ENCODE measurements around the gene RALGAPB.

RALGAPB gene

DNA sequence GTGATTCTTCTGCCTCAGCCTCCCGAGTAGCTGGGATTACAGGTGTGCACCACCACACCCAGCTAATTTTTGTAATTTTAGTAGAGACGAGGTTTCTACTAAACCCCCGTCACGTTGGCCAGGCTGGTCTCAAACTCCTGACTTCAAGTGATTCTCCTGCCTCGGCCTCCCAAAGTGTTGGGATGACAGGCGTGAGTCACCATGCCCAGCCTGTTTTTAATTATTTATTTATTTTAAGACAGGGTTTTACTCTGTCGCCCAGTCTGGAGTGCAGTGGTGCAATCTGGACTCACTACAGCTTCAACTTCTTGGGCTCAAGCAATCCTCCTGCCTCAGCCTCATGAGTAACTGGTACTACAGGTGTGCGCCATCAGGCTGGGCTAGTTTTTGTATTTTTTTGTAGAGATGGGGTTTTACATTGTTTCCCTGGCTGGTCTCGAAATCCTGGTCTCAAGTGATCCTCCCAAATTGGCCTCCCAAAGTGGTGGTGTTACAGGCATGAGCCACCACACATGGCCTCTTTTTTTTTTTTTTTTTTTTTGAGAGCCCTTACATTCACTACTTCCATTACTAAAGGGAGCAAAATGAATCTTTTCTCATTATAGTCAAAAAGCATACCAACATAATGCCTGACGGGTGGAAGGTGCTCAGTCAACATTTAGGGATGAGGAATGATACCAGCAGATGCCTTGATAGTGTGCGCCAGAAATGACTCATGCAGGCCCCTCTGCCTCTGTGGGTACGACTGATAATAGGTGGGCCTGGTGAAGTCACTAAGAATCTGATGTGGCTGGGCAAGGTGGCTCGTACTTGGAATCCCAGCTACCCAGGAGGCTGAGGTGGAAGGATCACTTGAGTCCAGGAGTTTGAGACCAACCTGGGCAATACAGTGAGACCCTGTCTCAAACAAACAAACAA is 17.8 kb upstream of the RALGAPB start:
- Histone ChIP-seq H3K36me3 (ENCODE audit: control insufficient read depth in 2 of 2, insufficient read depth in 1 of 2, low read length in 2 of 2) (peaks cover 0 to 16% of the 10 kb centered on the region in 2 experiments; a peak in 1 of 3 replicates), H3K4me3 (ENCODE audit: low read depth, low read length) (no peak overlapping the region), H3K27ac (ENCODE audit: extremely low read depth, low read depth, low read length) (no peak overlapping the region), H3K4me1 (ENCODE audit: control insufficient read depth, insufficient read depth, low read length) (no peaks in the 10 kb centered on the region), H3K9me3 (ENCODE audit: control insufficient read depth, insufficient read depth, low read depth, low read length) (no peaks in the 10 kb centered on the region)
- ChIA-PET POLR2A (interaction anchor here (1.4 kb wide), 1 partner anchor 18 kb away, joined by 6 read pairs; the partner anchor contains the start of gene RALGAPB), CTCF (interaction anchor here (1.0 to 5.1 kb wide), 3 partner anchors 10 to 191 kb away, joined by 3 to 29 read pairs (median 11); partner anchors contain the start of gene SNHG17)
- TF ChIP-seq ZSCAN16 (tag by site-specific recombination; IDR thresholded peaks at IDR 0.05) (peak; percentile 77), ZNF121 (tag by site-specific recombination; IDR thresholded peaks at IDR 0.05) (no peak)

- TF ChIP-seq ZBTB21 (tag by site-specific recombination; IDR thresholded peaks at IDR 0.05) (no peak), ZNF529 (tag by site-specific recombination; IDR thresholded peaks at IDR 0.05; ENCODE audit: insufficient replicate concordance) (peak; percentile 98), ZNF623 (tag by site-specific recombination; IDR thresholded peaks at IDR 0.05) (no peak)
- TF ChIP-seq, protein P1, sequence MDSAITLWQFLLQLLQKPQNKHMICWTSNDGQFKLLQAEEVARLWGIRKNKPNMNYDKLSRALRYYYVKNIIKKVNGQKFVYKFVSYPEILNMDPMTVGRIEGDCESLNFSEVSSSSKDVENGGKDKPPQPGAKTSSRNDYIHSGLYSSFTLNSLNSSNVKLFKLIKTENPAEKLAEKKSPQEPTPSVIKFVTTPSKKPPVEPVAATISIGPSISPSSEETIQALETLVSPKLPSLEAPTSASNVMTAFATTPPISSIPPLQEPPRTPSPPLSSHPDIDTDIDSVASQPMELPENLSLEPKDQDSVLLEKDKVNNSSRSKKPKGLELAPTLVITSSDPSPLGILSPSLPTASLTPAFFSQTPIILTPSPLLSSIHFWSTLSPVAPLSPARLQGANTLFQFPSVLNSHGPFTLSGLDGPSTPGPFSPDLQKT (IDR thresholded peaks at IDR 0.05; ENCODE audit: borderline replicate concordance, low read depth, low read length), result no peak
- H3K4me3 ChIP-seq (ENCODE audit: low read depth, low read length), result no peak overlapping the region
- H3K27ac ChIP-seq (ENCODE audit: extremely low read depth, low read depth, low read length), result no peak overlapping the region
- POLR2A ChIA-PET, result interaction anchor here (0.6 to 1.4 kb wide), 2 partner anchors 23 to 375 kb away, joined by 3 read pairs; partner anchors contain the start of gene SNHG17
- CTCF ChIA-PET, result interaction anchor here (5.1 kb wide), 1 partner anchor 13 kb away, joined by 29 read pairs; no protein-coding TSS in a partner anchor
- H3K9me3 ChIP-seq (ENCODE audit: control insufficient read depth, insufficient read depth, low read depth, low read length), result no peaks in the 10 kb centered on the region
- no peaks in the 10 kb centered on the region for H3K36me3 ChIP-seq (ENCODE audit: control insufficient read depth in 2 of 2, insufficient read depth in 1 of 2, low read length in 2 of 2)
- peaks cover 2% of the 10 kb centered on the region; the same call in 1 of the 2 replicates for H3K4me1 ChIP-seq (ENCODE audit: control insufficient read depth, insufficient read depth, low read length)
Observed at GRCh38 chr20:38458314-38458713, 14.3 kb upstream of the RALGAPB start.

GRCh38 chr20:38460040-38460623 is 12.5 kb upstream of the RALGAPB start:
- ChIA-PET POLR2A (interaction anchor here (0.6 to 1.0 kb wide), 4 partner anchors 12 to 31 kb away, joined by 3 to 6 read pairs (median 4); partner anchors contain the start of genes RALGAPB and SNHG17), CTCF (interaction anchor here (1.0 kb wide), 1 partner anchor 14 kb away, joined by 4 read pairs; no protein-coding TSS in a partner anchor)
- Histone ChIP-seq H3K36me3 (ENCODE audit: control insufficient read depth in 2 of 2, insufficient read depth in 1 of 2, low read length in 2 of 2) (no peaks in the 10 kb centered on the region), H3K4me1 (ENCODE audit: control insufficient read depth, insufficient read depth, low read length) (peaks cover 2% of the 10 kb centered on the region; the same call in 1 of the 2 replicates), H3K27ac (ENCODE audit: extremely low read depth, low read depth, low read length) (no peak overlapping the region), H3K4me3 (ENCODE audit: low read depth, low read length) (no peak overlapping the region), H3K9me3 (ENCODE audit: control insufficient read depth, insufficient read depth, low read depth, low read length) (no peaks in the 10 kb centered on the region)
- TF ChIP-seq ZNF473 (tag by site-specific recombination; IDR thresholded peaks at IDR 0.05) (no peak), ZNF629 (tag by site-specific recombination; IDR thresholded peaks at IDR 0.05) (peak; percentile 62), GLIS1 (tag by site-specific recombination; IDR thresholded peaks at IDR 0.05) (peak; percentile 29; the same call in 1 of the 2 replicates), MZF1 (tag by site-specific recombination; IDR thresholded peaks at IDR 0.05; ENCODE audit: borderline replicate concordance) (0 out of 2 replicates have a peak, but pooled peaks have one; percentile 33), TCF7L2 (IDR thresholded peaks at IDR 0.05; ENCODE audit: borderline replicate concordance, low read depth, low read length) (no peak), ZNF600 (tag by site-specific recombination; IDR thresholded peaks at IDR 0.05) (0 out of 2 replicates have a peak, but pooled peaks have one; percentile 31), ZNF664 (tag by site-specific recombination; IDR thresholded peaks at IDR 0.05) (peak; percentile 58), SP7 (tag by site-specific recombination; IDR thresholded peaks at IDR 0.05) (peak; percentile 60; the same call in 1 of the 2 replicates), KLF17 (tag by site-specific recombination; IDR thresholded peaks at IDR 0.05) (peak; percentile 57; the same call in 1 of the 2 replicates), ZNF394 (tag by site-specific recombination; IDR thresholded peaks at IDR 0.05; ENCODE audit: borderline replicate concordance) (no peak), OSR2 (tag by site-specific recombination; IDR thresholded peaks at IDR 0.05) (0 out of 2 replicates have a peak, but pooled peaks have one; percentile 14)
- TF ChIP-seq, protein P2, sequence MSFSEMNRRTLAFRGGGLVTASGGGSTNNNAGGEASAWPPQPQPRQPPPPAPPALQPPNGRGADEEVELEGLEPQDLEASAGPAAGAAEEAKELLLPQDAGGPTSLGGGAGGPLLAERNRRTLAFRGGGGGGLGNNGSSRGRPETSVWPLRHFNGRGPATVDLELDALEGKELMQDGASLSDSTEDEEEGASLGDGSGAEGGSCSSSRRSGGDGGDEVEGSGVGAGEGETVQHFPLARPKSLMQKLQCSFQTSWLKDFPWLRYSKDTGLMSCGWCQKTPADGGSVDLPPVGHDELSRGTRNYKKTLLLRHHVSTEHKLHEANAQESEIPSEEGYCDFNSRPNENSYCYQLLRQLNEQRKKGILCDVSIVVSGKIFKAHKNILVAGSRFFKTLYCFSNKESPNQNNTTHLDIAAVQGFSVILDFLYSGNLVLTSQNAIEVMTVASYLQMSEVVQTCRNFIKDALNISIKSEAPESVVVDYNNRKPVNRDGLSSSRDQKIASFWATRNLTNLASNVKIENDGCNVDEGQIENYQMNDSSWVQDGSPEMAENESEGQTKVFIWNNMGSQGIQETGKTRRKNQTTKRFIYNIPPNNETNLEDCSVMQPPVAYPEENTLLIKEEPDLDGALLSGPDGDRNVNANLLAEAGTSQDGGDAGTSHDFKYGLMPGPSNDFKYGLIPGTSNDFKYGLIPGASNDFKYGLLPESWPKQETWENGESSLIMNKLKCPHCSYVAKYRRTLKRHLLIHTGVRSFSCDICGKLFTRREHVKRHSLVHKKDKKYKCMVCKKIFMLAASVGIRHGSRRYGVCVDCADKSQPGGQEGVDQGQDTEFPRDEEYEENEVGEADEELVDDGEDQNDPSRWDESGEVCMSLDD (tag by site-specific recombination; IDR thresholded peaks at IDR 0.05), result no peak
- TF ChIP-seq, protein P3, sequence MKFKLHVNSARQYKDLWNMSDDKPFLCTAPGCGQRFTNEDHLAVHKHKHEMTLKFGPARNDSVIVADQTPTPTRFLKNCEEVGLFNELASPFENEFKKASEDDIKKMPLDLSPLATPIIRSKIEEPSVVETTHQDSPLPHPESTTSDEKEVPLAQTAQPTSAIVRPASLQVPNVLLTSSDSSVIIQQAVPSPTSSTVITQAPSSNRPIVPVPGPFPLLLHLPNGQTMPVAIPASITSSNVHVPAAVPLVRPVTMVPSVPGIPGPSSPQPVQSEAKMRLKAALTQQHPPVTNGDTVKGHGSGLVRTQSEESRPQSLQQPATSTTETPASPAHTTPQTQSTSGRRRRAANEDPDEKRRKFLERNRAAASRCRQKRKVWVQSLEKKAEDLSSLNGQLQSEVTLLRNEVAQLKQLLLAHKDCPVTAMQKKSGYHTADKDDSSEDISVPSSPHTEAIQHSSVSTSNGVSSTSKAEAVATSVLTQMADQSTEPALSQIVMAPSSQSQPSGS (tag by site-specific recombination; IDR thresholded peaks at IDR 0.05; ENCODE audit: low read depth), result 0 out of 2 replicates have a peak, but pooled peaks have one; percentile 39
- TF ChIP-seq, protein P4, sequence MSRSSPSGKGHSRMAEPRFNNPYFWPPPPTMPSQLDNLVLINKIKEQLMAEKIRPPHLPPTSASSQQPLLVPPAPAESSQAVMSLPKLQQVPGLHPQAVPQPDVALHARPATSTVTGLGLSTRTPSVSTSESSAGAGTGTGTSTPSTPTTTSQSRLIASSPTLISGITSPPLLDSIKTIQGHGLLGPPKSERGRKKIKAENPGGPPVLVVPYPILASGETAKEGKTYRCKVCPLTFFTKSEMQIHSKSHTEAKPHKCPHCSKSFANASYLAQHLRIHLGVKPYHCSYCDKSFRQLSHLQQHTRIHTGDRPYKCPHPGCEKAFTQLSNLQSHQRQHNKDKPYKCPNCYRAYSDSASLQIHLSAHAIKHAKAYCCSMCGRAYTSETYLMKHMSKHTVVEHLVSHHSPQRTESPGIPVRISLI (tag by site-specific recombination; IDR thresholded peaks at IDR 0.05), result peak; percentile 79; the same call in 1 of the 2 replicates

Measured in HEK293 (cell line).